GM23338 (cell line): ENCODE measurements around the gene BPNT1. TPM values are rescaled to one million over a fixed set of nuclear protein-coding genes. Genes with fewer than 3 reads are reported as not detected.
"Not testable (repeated sequence)": the region's sequence is repeated elsewhere in the genome, so short reads cannot be mapped to it uniquely, and the experiment has no call there.

ENCODE experiments used
- ATAC-seq: fragments of 200-7000 bp; cut with Tn5 transposase; 3 replicates; pipeline ENCODE4 v1.9.1; 2020
- DNase-seq: peaks from one replicate; pipeline ENCODE4 v3.0.0-alpha.2; 2015; ENCODE audit warnings: low spot score
- H2AFZ ChIP-seq: fragments of 200-600 bp; sonication (generic); 2 replicates; pipeline ENCODE4 v1.8.0; 2016; ENCODE audit warnings: antibody characterized with exemption, mild to moderate bottlenecking, moderate library complexity
- H3F3A ChIP-seq: fragments of 200-600 bp; sonication (generic); replicated peaks from 2 replicates; pipeline ENCODE4 v1.8.0; 2017; ENCODE audit warnings: antibody characterized with exemption, mixed run types, low read depth
- H3K27ac ChIP-seq: fragments of 200-600 bp; sonication (generic); 2 replicates; pipeline ENCODE4 v1.6.1; 2016; ENCODE audit warnings: low read depth
- H3K27me3 ChIP-seq: fragments of 200-600 bp; sonication (generic); 2 replicates; pipeline ENCODE4 v1.8.0; 2016; ENCODE audit warnings: mild to moderate bottlenecking, mixed run types, moderate library complexity; ENCODE audit not compliant: insufficient read depth
- H3K36me3 ChIP-seq: fragments of 200-600 bp; sonication (generic); 2 replicates; pipeline ENCODE4 v1.8.0; 2016; ENCODE audit warnings: mild to moderate bottlenecking; ENCODE audit not compliant: insufficient read depth
- H3K4me1 ChIP-seq: fragments of 200-600 bp; sonication (generic); 2 replicates; pipeline ENCODE4 v1.8.0; 2016; ENCODE audit warnings: mild to moderate bottlenecking, moderate library complexity; ENCODE audit not compliant: insufficient read depth
- H3K4me2 ChIP-seq: fragments of 200-600 bp; sonication (generic); 2 replicates; pipeline ENCODE4 v1.7.1; 2017; ENCODE audit warnings: mixed run types
- H3K4me3 ChIP-seq: fragments of 200-600 bp; sonication (generic); 2 replicates; pipeline ENCODE4 v1.6.1; 2016; ENCODE audit warnings: mixed run types
- H3K79me2 ChIP-seq: fragments of 200-600 bp; sonication (generic); replicated peaks from 2 replicates; pipeline ENCODE4 v1.8.0; 2017; ENCODE audit warnings: mild to moderate bottlenecking; ENCODE audit not compliant: insufficient read depth
- H3K9me2 ChIP-seq: fragments of 200-600 bp; sonication (generic); 2 replicates; pipeline ENCODE4 v1.8.0; 2017; ENCODE audit not compliant: insufficient read depth
- H4K20me1 ChIP-seq: fragments of 200-600 bp; sonication (generic); replicated peaks from 2 replicates; pipeline ENCODE4 v1.8.0; 2017; ENCODE audit warnings: mild to moderate bottlenecking; ENCODE audit not compliant: insufficient read depth
- H3K27ac Mint-ChIP-seq: 2 replicates; pipeline ENCODE4 v1.8.0; 2020; ENCODE audit warnings: inconsistent platforms, mild to moderate bottlenecking, moderate library complexity, mixed read lengths
- H3K27me3 Mint-ChIP-seq: 3 replicates; pipeline ENCODE4 v1.8.0; 2022; ENCODE audit warnings: low read depth, mild to moderate bottlenecking, moderate library complexity, mixed read lengths, inconsistent platforms; ENCODE audit not compliant: insufficient read depth, poor library complexity
- H3K36me3 Mint-ChIP-seq: 3 replicates; pipeline ENCODE4 v1.8.0; 2021; ENCODE audit warnings: low read depth, mild to moderate bottlenecking, inconsistent platforms, moderate library complexity, mixed read lengths
- H3K4me1 Mint-ChIP-seq: 3 replicates; pipeline ENCODE4 v1.8.0; 2020; ENCODE audit warnings: mild to moderate bottlenecking, inconsistent platforms, mixed read lengths
- H3K4me3 Mint-ChIP-seq: 3 replicates; pipeline ENCODE4 v1.8.0; 2021; ENCODE audit warnings: moderate library complexity, mild to moderate bottlenecking, inconsistent platforms, mixed read lengths
- H3K9me3 Mint-ChIP-seq: 3 replicates; pipeline ENCODE4 v1.8.0; 2020; ENCODE audit warnings: moderate library complexity, mild to moderate bottlenecking, inconsistent platforms, mixed read lengths
- CTCF ChIP-seq, 2 experiments: fragments of 200-600 bp in 1 of 2; sonication (generic) in 1 of 2; conservative IDR thresholded peaks; 2 replicates each; pipeline versions ENCODE4 v1.5.1 to v1.6.1; 2016 to 2017; ENCODE audit warnings: antibody characterized with exemption in 2 of 2, low read depth in 2 of 2, mild to moderate bottlenecking in 2 of 2, moderate library complexity in 1 of 2
- JUNB ChIP-seq: IDR thresholded peaks from one replicate; pipeline ENCODE4 v1.6.1; 2016; ENCODE audit warnings: antibody characterized with exemption; ENCODE audit not compliant: unreplicated experiment
- NANOG ChIP-seq: IDR thresholded peaks from 2 replicates; pipeline ENCODE4 v1.6.1; 2016; ENCODE audit warnings: antibody characterized with exemption, borderline replicate concordance
- POLR2AphosphoS5 ChIP-seq: IDR thresholded peaks from 2 replicates; pipeline ENCODE4 v1.6.1; 2016; ENCODE audit warnings: antibody characterized with exemption, low read depth
- STAT1 ChIP-seq: IDR thresholded peaks from one replicate; pipeline ENCODE4 v1.6.1; 2016; ENCODE audit warnings: antibody characterized with exemption; ENCODE audit not compliant: unreplicated experiment
- ZNF114 ChIP-seq: fragments of 250-450 bp; sonication (Bioruptor Pico); IDR thresholded peaks from 2 replicates; pipeline ENCODE4 v1.5.0; 2020; ENCODE audit warnings: mild to moderate bottlenecking, moderate library complexity
- polyA plus RNA-seq: library from polyadenylated mRNA; unstranded; fragments of >200 nt; fragmentation: Nextera tagmentation; extraction: Ambion mirVana; gene quantifications from 2 replicates; pipeline ENCODE4 v1.2.1, GENCODE V29; 2016
- total RNA-seq: library from RNA; depleted of rRNA; stranded (reverse); fragments of >200 nt; shearing (Covaris generic); gene quantifications from 2 replicates; pipeline ENCODE4 v1.2.3, GENCODE V29; 2014
- TF ChIP-seq, protein P1 (sequence below): IDR thresholded peaks from 2 replicates; pipeline ENCODE4 v1.6.1; 2016; ENCODE audit warnings: antibody characterized with exemption
- TF ChIP-seq, protein P2 (sequence below): fragments of 250-450 bp; sonication (Bioruptor Pico); IDR thresholded peaks from 2 replicates; pipeline ENCODE4 v1.5.0; 2020; ENCODE audit warnings: mild to moderate bottlenecking, moderate library complexity

Gene BPNT1
- total and polyA plus RNA-seq, 2 experiments from 2014 or later: 9.6 to 17.2 TPM

DNA sequence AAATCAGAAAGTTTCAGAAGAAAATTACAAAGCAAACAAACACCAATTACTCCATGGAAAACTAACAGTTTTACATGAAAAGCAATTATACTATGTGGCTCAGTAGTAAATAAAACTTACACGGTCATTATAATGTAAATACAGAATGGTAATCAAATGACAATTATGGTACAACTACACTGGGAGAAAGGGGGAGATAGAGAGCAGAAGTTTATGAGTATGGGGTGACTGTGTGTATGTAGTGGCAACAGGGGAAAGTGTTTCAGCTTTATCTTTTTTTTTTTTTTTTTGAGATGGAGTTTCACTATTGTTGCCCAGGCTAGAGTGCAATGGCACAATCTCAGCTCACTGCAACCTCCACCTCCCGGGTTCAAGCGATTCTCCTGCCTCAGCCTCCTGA lies 51.8 kb downstream of the BPNT1 start:
- not testable (repeated sequence) for H3K4me3 Mint-ChIP-seq

DNA sequence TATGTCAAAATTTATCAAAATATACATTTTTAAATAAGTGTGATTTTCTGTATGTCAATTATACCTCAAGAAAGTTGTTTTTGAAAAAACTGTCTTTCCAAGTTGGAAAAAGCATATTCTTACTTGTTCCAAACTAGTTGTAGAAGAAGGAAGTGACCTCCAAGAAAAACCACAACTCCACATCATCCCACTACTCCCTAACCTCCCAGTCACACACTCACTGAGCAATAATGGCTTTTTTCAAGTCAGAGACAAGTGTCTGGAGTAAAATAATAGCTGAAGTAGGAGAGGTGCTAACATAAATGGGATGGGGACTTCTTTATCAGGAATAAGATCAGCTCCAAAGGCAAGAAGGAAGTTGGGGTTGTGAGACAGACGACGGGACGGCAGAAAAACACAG lies 56.7 kb downstream of the BPNT1 start:
- no peaks in the 10 kb centered on the region for H3K9me3 Mint-ChIP-seq
- Histone ChIP-seq H3K4me3 (no peak overlapping the region), H3K79me2 (peaks cover 38% of the 10 kb centered on the region), H3K9me2 (no peaks in the 10 kb centered on the region), H3K27me3 (no peaks in the 10 kb centered on the region), H3K4me1 (no peaks in the 10 kb centered on the region), H3K27ac (no peak overlapping the region), H3F3A (no peaks in the 10 kb centered on the region), H3K4me2 (no peak overlapping the region), H2AFZ (no peak overlapping the region), H3K36me3 (peaks cover 50% of the 10 kb centered on the region), H4K20me1 (peaks cover 14% of the 10 kb centered on the region)
- no peak overlapping the region for H3K4me3 Mint-ChIP-seq
- no peaks in the 10 kb centered on the region for H3K4me1 Mint-ChIP-seq
- H3K27me3 Mint-ChIP-seq: peaks cover 1% of the 10 kb centered on the region
- DNase-seq: no peak
- ATAC-seq: no peak
- no peak overlapping the region for H3K27ac Mint-ChIP-seq
- peaks cover 73% of the 10 kb centered on the region for H3K36me3 Mint-ChIP-seq
- TF ChIP-seq, protein P1, sequence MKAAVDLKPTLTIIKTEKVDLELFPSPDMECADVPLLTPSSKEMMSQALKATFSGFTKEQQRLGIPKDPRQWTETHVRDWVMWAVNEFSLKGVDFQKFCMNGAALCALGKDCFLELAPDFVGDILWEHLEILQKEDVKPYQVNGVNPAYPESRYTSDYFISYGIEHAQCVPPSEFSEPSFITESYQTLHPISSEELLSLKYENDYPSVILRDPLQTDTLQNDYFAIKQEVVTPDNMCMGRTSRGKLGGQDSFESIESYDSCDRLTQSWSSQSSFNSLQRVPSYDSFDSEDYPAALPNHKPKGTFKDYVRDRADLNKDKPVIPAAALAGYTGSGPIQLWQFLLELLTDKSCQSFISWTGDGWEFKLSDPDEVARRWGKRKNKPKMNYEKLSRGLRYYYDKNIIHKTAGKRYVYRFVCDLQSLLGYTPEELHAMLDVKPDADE: no peak
- TF ChIP-seq STAT1 (no peak), POLR2AphosphoS5 (no peak), JUNB (no peak), NANOG (no peak), ZNF114 (CRISPR knock-in tag) (no peak), CTCF (conservative IDR thresholded peaks at IDR 0.05; ENCODE audit: low read depth in 2 of 2) (no peak)
- TF ChIP-seq, protein P2, sequence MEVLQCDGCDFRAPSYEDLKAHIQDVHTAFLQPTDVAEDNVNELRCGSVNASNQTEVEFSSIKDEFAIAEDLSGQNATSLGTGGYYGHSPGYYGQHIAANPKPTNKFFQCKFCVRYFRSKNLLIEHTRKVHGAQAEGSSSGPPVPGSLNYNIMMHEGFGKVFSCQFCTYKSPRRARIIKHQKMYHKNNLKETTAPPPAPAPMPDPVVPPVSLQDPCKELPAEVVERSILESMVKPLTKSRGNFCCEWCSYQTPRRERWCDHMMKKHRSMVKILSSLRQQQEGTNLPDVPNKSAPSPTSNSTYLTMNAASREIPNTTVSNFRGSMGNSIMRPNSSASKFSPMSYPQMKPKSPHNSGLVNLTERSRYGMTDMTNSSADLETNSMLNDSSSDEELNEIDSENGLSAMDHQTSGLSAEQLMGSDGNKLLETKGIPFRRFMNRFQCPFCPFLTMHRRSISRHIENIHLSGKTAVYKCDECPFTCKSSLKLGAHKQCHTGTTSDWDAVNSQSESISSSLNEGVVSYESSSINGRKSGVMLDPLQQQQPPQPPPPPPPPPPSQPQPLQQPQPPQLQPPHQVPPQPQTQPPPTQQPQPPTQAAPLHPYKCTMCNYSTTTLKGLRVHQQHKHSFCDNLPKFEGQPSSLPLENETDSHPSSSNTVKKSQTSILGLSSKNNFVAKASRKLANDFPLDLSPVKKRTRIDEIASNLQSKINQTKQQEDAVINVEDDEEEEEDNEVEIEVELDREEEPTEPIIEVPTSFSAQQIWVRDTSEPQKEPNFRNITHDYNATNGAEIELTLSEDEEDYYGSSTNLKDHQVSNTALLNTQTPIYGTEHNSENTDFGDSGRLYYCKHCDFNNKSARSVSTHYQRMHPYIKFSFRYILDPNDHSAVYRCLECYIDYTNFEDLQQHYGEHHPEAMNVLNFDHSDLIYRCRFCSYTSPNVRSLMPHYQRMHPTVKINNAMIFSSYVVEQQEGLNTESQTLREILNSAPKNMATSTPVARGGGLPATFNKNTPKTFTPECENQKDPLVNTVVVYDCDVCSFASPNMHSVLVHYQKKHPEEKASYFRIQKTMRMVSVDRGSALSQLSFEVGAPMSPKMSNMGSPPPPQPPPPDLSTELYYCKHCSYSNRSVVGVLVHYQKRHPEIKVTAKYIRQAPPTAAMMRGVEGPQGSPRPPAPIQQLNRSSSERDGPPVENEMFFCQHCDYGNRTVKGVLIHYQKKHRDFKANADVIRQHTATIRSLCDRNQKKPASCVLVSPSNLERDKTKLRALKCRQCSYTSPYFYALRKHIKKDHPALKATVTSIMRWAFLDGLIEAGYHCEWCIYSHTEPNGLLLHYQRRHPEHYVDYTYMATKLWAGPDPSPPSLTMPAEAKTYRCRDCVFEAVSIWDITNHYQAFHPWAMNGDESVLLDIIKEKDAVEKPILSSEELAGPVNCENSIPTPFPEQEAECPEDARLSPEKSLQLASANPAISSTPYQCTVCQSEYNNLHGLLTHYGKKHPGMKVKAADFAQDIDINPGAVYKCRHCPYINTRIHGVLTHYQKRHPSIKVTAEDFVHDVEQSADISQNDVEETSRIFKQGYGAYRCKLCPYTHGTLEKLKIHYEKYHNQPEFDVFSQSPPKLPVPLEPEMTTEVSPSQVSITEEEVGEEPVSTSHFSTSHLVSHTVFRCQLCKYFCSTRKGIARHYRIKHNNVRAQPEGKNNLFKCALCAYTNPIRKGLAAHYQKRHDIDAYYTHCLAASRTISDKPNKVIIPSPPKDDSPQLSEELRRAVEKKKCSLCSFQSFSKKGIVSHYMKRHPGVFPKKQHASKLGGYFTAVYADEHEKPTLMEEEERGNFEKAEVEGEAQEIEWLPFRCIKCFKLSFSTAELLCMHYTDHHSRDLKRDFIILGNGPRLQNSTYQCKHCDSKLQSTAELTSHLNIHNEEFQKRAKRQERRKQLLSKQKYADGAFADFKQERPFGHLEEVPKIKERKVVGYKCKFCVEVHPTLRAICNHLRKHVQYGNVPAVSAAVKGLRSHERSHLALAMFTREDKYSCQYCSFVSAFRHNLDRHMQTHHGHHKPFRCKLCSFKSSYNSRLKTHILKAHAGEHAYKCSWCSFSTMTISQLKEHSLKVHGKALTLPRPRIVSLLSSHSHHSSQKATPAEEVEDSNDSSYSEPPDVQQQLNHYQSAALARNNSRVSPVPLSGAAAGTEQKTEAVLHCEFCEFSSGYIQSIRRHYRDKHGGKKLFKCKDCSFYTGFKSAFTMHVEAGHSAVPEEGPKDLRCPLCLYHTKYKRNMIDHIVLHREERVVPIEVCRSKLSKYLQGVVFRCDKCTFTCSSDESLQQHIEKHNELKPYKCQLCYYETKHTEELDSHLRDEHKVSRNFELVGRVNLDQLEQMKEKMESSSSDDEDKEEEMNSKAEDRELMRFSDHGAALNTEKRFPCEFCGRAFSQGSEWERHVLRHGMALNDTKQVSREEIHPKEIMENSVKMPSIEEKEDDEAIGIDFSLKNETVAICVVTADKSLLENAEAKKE (CRISPR knock-in tag): no peak

More for the DNA sequence above, 51.8 kb downstream of the BPNT1 start:
- H3K27ac ChIP-seq, ATAC-seq, H3K27ac Mint-ChIP-seq, H3K9me2 ChIP-seq, H3K4me3 ChIP-seq, H3K27me3 Mint-ChIP-seq, H3K9me3 Mint-ChIP-seq, H3K4me1 ChIP-seq, H3K4me1 Mint-ChIP-seq, H3K4me2 ChIP-seq, H3F3A ChIP-seq, H4K20me1 ChIP-seq, H3K27me3 ChIP-seq, H2AFZ ChIP-seq: not testable (repeated sequence)
- Histone ChIP-seq H3K79me2 (peaks cover 85% of the 10 kb centered on the region), H3K36me3 (peaks cover 18% of the 10 kb centered on the region)
- peak in 1 of 2 experiments; percentile 21; a peak in 1 of 4 replicates for TF ChIP-seq CTCF (conservative IDR thresholded peaks at IDR 0.05; ENCODE audit: low read depth in 2 of 2)
- peaks cover 50% of the 10 kb centered on the region for H3K36me3 Mint-ChIP-seq
- DNase-seq: peak; percentile 1
